HG02870 (cell line): ENCODE measurements around the gene DLG2.
"Not testable (repeated sequence)": the region's sequence is repeated elsewhere in the genome, so short reads cannot be mapped to it uniquely, and the experiment has no call there.

ENCODE experiments used
- ATAC-seq: cut with Tn5 transposase; IDR thresholded peaks from one replicate; pipeline ENCODE4 v1.9.1; 2021; ENCODE audit warnings: mild to moderate bottlenecking, moderate library complexity; ENCODE audit not compliant: unreplicated experiment

DLG2 gene

DNA sequence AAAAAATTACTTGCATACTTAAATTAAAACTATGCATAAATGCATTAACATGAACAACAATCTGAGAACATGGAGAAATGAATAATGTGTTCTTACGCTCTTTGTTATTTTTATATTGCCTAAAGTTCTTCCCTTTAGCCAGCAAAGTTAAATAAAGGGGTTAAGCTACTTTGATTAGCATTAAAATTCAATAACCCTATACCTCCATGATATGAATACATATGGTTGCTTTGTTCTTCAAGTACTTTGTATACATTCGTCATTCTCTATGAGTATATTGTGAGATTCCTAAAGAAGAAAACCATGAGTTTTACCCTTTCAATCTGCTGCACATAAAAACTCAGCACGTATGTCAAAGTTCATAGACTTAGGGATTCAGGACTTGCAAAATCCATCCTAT is 578.3 kb downstream of the DLG2 start:
- ATAC-seq, result no peak

DNA sequence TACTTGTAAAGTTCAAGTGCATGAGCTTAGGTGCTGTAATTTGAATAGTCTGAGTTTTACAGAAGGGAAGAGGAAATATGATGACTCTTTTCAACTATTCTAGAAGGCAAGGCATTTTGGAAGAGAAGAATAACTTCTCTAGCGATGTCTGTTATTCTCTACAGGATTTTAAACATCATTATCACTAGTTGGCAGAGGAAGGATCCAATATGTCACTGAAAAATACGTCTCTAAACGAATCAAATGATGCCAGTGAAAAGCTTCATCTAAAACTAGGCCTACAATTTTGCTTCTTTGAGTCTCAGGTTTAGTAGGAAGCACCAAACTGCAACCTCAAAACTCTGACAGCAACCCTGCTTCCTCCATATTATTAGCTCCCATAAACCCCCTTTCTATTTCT is 581.4 kb downstream of the DLG2 start:
- ATAC-seq, result no peak

DNA sequence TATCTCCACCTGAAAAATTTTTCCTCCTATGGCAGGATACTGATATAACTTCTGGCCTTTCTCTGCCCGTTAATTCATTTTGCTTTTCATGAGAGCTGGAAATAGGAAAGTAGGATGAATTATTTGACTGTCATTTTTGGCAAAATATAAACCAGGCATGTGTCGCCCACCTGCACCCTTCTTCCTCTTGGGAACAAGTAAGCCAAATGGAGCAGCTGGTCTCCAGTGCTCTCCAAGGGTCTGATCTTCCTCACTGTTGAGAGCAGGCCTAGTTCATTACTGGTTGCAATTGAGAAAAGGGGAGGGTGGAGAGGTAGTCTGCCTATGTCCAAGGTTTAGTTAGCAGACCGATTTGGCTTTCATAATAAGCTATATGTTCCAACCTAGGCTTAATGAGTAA is 582.2 kb downstream of the DLG2 start:
- no peak for ATAC-seq

DNA sequence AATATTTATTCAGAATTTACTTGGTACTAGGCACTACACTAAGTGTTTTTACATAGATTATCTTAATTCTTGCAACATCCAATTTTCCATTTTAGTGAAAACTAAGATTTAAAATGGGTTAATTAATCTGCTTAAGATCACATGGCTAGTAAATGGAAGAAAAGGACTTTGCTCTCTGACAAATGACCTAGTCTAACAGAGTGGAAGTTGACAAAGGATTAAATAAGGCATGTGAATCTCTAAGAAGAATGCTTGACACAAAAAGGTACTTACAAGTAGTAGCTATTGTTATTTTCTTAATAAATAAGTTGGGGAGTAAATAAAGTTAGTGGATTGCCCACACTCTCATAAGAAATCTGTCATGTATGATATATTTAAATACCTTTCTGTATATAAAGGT is 584.8 kb downstream of the DLG2 start:
- no peak for ATAC-seq

DNA sequence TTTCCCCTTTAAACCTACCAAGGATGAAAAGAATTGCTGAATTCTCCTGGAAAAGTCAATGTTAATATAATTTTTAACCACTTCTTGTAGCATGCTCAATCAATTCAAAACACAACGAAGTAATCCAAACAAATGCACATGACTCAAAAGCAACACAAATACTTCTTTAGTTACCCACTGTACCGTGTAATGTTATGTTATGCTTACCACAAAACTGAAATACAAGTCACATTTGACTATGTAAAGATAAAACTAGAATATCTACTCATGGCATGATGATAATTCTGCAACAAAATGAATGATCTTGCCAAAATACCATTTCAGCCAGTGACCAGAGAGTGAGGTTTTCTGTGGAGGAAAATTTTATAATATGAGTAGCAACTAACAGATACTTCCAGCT is 587.0 kb downstream of the DLG2 start:
- no peak for ATAC-seq

DNA sequence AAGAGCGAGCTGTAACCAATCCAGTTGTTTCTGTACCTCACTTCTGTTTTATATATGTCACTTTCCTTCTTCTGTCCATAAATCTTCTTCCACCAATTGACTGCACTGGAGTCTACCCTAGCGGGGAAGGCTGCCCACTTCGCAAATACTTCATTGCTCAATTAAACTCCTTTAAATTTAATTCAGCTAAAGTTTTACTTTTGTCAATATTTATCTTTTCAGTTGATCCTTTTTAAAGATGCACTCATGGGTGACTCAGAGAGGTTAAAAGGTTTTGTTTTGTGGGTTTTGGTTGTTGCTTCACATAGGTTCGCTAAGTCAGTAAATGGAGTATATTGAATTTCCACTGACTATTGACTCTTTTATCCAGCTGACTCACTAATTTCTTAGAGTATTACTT is 597.2 kb downstream of the DLG2 start:
- no peak for ATAC-seq

DNA sequence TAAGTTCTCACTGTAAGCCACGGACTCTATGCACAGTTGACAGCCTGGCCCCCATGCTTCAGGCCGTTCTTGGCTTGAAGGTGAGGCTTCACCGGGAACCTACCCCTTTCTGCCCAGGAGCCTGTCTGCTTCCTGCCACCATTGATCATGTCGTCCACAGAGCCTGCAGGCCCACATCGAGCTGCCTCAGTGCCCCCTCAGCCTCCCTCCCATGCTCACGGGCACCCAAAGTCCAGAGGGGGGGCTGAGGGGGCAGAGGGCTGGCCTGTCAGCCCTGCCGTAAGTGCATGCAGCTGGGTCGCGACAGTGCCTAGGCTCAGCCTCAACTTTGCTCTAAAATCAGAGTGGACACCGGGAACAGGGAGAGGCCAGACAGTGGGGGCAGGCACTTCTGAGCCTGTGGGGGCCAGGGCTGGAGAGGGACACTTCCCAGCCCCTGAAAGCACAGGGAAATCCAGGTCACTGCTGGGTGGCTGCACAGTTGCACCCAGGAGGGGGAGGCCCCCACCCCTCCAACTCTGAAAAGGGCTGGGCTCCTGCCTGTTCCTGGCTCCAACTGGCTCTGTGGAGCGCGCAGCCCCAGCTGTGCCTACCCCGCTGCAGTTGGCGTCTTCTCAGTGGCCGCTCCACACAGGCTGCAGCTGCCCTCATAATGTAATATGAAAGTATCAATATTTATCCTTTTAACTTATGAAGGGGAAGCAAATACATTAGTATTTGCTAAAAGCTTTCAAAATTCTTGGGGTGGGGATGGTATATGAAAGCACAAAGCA is 598.6 kb downstream of the DLG2 start:
- ATAC-seq, result no peak

DNA sequence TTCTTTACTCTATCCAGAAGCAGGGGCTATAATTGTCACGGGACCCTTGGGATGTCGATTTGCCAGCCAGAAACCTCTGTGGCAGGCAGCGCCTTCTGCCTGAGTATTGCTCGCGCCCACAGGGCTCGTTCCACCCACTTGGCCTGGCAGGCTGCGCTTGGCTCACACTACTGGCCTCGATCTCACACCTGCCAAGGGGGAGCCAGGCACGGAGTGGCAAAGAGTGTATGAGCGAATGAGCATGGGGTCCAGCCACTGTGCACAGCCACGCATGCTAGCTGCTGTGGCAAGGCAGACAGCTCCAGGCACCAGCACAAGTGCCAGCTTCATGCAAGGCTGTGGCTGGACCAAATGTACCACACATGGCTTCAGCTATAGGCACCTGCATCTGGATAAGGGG is 599.8 kb downstream of the DLG2 start:
- ATAC-seq, result no peak

DNA sequence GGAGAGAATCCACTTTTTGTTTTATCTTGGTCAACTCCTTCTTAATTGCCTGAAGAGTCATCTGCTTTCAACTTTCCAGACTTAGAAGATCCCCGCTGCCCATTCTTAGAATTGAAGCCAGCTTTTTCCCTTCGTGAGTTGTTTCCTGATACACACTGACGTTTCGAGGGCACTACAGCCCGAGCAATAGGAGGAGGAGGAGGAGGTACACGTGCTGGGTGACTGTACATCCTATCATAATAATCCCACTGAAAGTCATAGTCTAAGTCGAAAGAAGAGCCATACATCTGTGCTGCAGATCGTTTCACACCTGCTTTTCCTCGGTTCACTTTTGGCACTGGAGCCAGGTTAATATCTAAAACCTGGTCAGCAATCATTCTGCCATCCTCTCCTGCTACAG is 606.1 kb downstream of the DLG2 start:
- no peak for ATAC-seq

DNA sequence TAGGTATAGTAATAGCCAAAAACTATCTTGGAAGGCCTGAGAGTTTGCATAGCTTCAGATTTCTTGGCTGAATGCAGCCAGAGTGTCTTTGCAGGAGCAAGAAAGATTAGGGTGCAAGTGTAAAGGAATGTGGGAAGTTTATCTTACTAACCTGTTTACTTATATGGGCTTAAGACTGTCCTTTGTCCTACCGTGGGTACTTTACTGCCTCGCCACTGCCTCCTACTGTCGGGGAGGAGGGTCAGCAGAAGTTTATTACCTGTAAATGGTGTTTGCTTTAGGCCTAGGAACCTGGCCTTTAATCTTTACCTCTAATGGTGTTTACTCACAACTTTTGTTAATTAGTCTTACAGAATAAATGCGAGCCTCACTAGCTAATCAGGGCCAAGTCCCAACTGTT is 633.8 kb downstream of the DLG2 start:
- ATAC-seq, result no peak

DNA sequence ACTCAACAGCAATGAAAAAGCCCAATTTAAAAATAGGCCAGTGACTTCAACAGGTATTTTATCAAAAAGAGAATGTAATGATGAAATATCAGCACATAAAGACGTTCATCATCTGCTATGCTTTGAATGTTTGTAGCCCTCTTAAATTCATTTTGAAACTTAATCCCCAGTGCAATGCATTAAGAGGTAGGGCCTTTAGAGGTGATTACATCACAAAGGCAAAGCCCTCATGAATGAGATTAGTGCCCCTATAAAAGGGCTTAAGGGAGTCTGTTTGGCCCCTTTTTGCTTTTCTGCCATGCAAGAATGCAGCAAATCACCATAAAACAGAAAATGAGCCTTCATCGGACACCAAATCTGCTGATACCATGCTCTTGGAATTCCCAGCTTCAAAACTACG is 637.0 kb downstream of the DLG2 start:
- no peak for ATAC-seq

DNA sequence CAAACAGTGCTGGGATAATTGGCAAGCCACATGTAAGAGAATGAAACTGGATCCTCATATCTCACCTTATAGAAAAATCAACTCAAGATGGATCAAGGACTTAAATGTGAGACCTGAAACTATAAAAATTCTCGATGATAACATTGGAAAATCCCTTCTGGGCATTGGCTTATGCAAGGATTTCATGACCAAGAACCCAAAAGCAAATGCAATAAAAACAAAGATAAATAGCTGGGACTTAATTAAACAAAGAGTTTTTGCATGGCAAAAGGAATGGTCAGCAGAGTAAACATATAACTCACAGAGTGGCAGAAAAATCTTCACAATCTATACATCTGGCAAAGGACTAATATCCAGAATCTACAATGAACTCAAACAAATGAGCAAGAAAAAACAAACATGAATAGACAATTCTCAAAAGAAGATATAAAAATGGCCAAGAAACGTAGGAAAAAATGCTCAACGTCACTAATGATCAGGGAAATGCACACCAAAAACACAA is 639.4 kb downstream of the DLG2 start:
- ATAC-seq, result not testable (repeated sequence)

DNA sequence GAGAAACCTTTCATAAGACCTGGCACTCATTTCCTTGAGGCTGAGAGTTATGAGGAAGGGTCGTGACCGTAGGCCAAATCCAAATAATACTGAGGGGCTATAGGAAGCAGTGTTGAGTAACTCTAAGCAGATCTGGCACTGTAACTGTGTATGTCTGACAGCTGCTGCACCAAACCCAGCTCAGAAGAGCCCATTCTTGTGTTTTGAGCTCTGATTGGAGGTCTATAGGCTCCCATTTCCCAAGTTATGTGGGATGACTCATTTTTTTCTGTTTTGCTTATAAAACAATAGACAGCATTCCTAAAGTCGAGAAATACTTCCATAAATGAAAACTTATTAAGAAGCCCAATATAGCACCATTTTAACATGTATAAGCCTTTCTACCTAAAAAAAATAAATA is 645.8 kb downstream of the DLG2 start:
- ATAC-seq, result no peak

DNA sequence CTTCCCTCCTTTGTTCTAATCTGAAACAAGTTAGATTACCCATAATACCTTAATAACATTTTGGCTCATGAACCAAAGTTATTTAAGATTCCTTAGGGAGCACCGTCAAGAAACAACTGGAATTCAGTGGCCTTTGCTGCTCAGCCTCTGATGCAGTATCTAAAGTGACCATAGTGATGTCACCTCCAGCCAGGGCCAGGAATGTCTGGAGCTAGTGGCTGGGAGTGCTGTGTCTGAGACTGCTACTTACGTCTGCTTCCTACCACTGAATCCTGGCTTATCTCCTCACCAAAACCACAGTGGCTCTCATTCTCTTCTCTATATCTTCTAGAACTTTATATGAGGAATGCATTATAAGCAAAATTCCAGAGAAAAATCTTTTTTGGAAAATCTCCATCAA is 658.0 kb downstream of the DLG2 start:
- no peak for ATAC-seq

DNA sequence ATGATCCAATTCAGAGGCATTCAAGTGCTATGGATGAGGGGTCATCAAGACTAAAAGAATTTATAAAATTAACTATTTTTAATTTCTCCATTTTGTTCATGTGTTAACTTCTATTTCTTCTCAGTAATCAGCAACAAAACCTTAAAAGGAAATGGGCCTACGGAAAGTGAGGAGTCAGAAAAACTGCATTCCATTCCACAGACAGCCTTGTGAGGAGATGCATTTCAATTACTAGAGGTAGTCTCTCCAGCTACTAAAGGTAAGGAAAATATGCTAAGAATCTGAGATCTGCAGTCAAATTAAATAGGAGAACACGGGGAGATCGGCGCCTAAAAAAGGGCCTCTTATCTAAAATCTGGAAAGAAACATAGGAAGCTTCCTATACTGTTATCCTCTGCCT is 661.7 kb downstream of the DLG2 start:
- no peak for ATAC-seq

DNA sequence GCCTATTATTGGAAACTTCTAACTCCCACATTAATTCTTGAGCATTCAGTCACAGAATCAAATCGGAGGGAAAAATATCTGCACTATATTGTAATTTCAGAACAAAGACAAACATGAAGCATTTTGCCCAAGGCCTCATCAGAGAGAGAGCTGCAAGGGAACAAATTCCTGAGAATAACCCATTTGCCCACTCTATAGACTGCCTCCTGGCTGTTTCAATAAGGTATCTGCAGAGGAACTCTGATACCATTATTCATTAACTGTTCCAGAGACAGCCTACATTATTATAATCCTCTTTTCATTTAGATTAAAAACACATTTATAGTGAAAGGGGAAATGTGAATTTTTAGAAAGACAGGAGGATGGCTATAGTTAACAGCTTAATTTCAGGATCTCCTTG is 663.9 kb downstream of the DLG2 start:
- ATAC-seq, result no peak

DNA sequence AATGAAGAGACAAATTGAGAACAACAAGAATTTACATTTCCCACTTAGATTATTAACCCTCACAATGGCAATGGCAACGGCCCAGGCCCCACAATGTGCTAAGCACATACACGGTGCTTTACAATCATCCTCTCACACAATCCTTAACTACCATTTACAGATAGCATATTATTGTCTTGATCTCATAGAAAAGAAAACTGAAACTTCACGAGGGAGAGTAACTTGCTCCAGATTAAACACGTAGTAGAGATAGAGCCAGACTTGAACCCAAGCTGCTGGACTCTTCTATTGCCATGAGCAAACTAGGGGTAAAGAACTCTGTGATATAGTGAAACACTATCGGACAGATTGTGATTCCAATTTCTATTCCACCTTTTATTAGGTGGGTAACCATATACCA is 665.1 kb downstream of the DLG2 start:
- no peak for ATAC-seq

DNA sequence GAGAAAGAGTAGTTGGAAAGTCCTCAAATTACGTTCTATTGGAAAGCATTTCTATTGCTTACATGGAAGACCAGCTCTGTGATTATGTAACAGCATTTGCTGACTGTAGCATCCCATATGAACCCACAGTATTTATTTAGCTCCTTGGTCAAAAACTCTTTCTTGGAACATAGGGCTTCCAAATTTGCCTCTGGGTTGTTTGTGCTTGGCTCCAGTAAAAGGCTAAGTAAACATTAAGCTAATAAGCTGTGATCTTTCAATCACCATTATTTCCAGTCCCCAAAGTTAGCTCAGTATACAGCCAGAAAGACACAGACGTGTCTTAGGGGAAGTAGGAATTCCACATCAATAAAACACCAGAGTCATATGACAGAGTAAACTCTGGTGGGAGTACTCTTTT is 668.8 kb downstream of the DLG2 start:
- no peak for ATAC-seq

DNA sequence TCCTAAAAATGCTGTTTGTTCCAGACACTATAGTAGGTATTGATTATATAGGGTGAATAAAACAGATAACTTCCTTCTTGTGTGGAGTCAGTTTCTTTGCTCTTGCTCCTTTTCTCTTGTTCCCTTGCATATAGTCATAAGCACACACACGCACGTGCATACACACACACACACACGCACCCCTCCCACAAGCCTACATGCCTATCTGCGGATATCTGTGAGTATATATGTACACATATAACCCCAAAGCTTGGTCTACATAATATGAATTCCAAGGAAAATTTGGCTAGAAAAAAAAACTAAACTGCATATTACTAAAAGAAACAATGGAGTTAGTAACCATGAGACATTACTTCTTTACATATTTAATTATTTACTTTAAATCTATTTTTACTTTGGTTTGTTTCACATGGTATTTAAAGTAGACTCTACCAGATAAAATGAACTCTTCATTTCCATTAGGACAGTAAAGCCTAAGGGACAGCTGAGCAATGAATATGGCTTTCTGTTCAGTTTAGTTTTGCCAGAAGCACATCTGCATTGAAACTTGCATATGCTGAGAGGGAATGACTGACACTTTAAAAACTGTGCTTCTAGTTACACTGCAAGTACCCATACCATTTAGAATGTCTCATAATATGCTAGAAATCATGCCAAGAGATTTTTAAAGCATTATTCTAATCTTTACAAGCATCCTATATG is 676.4 kb downstream of the DLG2 start:
- no peak for ATAC-seq

DNA sequence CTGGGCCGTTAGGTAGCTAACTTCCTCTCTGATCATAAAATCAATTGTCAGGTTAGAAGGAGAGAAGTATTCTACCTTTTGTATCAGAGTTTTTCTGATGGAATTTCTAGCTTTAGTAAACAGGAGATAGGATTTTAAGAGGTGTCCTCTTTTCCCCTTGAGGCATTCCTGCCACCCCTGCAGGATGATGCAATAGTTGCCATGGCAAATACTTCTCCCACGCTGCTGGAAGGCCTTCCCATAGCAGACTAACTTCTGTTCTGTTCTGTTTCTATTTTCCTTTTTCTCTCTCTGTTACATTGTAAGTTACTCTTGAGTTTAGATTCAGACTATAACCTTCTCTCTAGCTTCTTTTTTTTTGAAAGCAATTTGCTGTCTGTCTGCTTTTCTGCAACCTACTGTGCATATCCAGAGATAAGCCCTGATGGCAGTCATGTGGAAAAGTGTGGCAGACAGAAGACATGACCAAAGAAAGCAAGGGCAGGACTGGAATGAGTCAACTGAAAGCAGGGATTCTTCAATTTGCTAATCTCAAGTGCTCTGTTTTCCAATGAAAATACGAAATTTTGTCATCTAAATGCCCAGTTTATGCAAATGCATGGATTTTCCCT is 679.1 kb downstream of the DLG2 start:
- ATAC-seq, result no peak

DNA sequence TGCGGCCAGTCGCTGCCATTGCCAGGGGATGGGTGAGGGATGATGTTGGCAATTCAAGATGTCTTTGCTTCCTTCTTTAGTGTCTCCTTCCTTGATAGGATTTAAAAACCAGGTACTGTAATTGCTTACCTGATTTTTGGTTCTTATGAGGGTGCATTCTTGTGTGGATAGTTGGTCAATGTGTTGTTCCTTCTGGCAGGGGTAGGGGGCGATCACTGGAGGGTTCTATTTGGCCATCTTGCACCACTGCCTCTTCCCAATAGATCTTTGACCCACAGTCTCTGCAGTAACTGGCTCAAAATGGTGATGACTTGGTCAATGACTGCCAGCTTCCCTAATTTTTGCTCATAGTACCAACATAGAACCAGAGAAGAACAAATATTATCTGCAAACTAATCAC is 680.1 kb downstream of the DLG2 start:
- ATAC-seq, result no peak

DNA sequence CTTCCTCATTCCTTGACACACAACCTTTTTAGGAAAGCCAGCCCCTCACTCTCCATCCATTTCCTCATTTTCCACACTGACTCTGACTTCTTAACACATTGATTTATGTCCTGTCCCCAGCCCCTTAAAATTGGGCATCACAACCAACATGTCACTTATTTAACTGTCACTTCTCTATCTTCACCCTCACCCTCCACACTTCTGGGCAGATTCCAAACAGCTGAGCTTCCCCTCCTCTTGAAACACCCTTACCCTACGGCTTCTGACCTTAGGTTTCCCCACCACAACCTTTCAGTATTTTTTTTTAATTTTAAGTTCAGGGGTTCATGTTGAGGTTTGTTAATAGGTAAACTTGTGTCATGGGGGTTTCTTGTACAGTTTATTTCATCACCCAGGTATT is 696.3 kb downstream of the DLG2 start:
- ATAC-seq, result no peak
